Fibroblast of the aortic adventitia (primary cell): Measurements from ENCODE around the gene NUMA1. TPM values are rescaled to one million over a fixed set of nuclear protein-coding genes. Genes with fewer than 3 reads are reported as not detected.

ENCODE experiments used
- DNase-seq: peaks from one replicate; pipeline ENCODE4 v3.0.0-alpha.2; 2010; ENCODE audit warnings: low read depth
- H3K4me3 ChIP-seq: 2 replicates; pipeline ENCODE4 v1.5.1; 2011; ENCODE audit warnings: low read depth, mild to moderate bottlenecking, control low read depth, low read length, moderate library complexity
- total RNA-seq: library from RNA; depleted of rRNA; stranded (reverse); fragments of >200 nt; gene quantifications from 2 replicates; pipeline ENCODE4 v1.2.3, GENCODE V29; 2012; ENCODE audit warnings: low replicate concordance
- TF ChIP-seq, protein P1 (sequence below): IDR thresholded peaks from 2 replicates; pipeline ENCODE4 v1.5.1; 2011; ENCODE audit warnings: mild to moderate bottlenecking, low read length, control low read depth, inconsistent platforms; ENCODE audit not compliant: insufficient read depth

Gene NUMA1
- total RNA-seq, 1 donor = 134 TPM

DNA sequence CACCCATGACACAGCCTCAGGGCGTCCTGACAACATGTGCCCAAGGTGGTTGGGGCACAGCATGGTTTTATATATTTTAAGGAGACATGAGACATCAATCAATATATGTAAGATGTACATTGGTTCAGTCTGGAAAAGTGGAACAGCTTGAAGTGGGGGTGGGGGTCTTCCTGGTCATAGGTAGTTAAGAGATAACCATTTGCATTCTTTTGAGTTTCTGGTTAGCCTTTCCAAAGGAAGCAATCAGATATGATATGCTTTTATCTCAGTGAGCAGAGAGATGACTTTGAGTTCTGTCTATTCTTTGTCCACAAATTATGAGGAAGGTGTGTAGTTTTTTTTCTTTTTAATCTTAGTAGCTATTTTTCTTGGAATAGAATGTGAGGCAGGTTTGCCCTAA lies 42.3 kb upstream of the NUMA1 start:
- TF ChIP-seq, protein P1, sequence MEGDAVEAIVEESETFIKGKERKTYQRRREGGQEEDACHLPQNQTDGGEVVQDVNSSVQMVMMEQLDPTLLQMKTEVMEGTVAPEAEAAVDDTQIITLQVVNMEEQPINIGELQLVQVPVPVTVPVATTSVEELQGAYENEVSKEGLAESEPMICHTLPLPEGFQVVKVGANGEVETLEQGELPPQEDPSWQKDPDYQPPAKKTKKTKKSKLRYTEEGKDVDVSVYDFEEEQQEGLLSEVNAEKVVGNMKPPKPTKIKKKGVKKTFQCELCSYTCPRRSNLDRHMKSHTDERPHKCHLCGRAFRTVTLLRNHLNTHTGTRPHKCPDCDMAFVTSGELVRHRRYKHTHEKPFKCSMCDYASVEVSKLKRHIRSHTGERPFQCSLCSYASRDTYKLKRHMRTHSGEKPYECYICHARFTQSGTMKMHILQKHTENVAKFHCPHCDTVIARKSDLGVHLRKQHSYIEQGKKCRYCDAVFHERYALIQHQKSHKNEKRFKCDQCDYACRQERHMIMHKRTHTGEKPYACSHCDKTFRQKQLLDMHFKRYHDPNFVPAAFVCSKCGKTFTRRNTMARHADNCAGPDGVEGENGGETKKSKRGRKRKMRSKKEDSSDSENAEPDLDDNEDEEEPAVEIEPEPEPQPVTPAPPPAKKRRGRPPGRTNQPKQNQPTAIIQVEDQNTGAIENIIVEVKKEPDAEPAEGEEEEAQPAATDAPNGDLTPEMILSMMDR = no peak
- no peak overlapping the region for H3K4me3 ChIP-seq
- DNase-seq = no peak

DNA sequence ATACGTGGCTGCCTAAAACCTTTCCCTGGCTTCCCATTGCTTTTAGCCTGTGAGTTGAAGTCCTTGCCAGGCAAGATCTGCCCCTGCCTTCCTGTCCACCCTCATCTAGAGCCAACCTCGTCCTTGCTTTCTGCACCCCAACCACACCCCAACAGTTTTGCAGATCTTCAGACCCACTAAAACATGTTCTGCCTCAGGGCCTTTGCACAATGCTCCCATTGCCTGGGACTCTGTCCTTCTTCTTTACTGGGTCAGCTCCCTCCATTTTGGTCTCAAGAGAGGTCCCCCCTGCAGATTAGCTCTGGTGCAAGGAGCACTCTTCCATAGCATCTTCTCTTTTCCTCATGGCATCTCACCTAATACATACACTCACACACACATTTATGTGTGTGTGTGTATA lies 40.6 kb upstream of the NUMA1 start:
- DNase-seq = no peak
- no peak overlapping the region for H3K4me3 ChIP-seq
- TF ChIP-seq, protein P1 = no peak

DNA sequence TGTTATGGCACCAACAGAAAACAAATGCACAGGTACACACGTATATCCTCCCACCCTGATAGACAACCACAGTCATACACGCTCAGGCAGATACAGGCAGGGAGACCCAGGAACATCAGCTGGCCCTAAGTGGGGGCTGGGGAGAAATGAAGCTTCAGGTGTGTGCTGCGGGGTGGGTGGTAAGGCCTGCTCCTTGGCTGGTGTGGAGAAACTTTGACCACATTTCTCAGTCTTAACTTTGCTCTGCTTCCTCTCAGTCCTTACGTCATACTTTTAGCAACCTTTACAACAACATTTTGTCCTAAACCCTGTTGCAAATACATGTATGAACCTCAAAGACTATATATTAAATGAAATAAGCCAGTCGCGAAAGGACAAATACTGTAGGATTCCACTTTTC lies 38.9 kb upstream of the NUMA1 start:
- TF ChIP-seq, protein P1 = no peak
- no peak overlapping the region for H3K4me3 ChIP-seq
- no peak for DNase-seq

DNA sequence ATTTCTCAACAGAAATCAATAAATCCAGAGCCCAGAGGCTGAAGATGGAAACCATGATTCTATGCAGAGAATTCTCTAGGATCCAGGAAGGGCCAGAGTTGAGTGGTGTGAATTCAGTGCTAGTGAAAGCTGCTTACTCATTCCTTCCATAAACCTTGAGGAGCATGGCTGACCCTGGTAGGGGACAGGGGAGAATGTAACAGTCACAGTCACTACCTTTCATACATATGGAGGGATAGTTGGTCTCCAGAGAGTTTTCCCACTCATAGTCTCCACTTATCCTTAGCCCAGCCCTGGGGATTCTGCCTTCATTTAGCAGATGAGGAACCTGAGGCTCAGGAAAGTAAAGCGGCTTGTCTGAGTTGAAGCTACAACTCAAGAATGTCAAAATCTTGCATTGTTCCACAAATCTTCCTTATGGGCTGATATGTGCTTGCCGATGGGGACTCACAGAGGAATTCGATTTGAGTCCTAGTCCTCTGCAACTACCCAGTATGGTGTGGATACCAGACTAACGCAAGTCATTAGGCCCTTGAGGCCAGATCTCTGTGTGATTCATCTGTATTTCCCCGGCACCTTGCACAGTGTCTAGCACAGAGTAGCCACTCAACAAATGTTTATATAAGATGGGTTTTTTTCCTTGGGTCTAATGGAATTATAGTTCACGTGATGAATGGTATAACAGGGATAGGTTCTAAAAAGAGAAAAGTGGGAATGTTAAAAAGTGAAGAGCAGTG lies 35.8 kb upstream of the NUMA1 start:
- TF ChIP-seq, protein P1 = no peak
- no peak overlapping the region for H3K4me3 ChIP-seq
- no peak for DNase-seq

DNA sequence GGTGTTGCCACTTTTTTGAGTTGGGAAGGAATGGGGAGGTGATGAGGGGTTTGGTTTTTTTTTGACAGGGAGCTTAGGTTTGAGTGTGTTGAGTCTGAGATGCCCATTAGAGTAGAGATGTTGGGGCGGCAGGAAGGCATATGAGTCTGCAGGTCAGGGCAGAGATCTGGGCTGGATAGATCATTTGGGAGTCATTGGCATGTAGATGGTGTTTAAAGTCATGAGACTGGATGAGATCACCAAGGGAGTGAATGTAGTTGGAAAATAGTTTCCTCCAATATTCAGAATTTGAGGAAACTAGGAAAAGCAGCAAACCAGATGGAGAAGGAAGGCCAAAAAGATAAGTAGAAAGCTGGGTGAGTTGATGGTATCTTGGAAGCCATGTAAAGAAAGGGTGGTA lies 34.2 kb upstream of the NUMA1 start:
- H3K4me3 ChIP-seq = no peak overlapping the region
- DNase-seq = peak; percentile 13
- TF ChIP-seq, protein P1 = no peak

DNA sequence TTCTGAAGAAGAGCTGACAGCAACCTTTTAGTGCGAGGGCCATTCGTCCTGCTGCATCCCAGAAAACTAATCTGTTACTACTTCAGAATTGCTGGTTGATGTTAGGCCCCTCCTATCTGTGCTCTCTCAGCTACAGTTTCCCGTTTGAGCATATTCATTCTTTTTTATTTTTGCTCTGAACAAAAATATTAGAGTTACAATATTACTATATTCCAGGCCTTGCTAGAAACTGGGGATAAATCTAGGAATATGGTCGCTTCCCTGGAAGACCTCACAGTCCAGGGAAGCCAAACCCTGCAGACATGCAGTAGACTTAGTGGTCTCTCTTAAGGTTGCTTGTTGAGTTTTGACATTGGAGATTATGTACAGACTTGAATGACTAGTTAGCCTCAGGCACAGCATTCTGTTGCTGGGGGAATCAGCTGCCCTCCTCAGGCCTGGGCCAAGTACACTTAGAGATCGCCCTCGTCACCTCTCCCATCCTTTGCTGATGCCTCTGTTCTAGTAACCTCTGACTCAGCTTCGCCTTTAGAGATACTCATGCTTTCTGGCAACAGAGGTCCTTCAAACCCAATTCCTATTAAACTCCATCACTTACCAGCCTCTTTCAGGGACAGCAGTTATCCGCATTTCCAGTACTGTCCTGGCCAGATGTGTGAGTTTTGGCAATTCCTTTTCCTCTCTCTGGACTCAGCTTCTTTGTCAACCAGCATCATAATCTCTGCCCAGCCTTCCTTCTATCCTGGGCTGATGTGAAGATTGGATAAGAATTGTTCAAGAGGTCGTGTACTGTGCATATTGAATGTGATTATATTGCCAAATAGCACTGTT lies 32.9 kb upstream of the NUMA1 start:
- DNase-seq = peak; percentile 37
- H3K4me3 ChIP-seq = peak overlapping the region; percentile 63
- TF ChIP-seq, protein P1 = no peak
